A549 (cell line): ENCODE results near the gene TOX2. TPM values are rescaled to one million over a fixed set of nuclear protein-coding genes. Genes with fewer than 3 reads are reported as not detected.

Experiments used
- ATAC-seq, 2 experiments: fragments of 200-7000 bp in 1 of 2; fragments of >200 bp in 1 of 2; cut with Nextera tagmentation in 1 of 2; cut with Tn5 transposase in 1 of 2; 3 replicates each; pipeline versions ENCODE4 v1.8.0 to v1.9.1; 2018 to 2020; ENCODE audit warnings: mild to moderate bottlenecking in 1 of 2, moderate library complexity in 1 of 2
- CTCF ChIA-PET: fragments of 300-600 bp; sonication (Branson Sonifier 250); formaldehyde crosslinking; extraction: SDS; loops from one replicate; lab custom pipeline; 2021; ENCODE audit warnings: antibody characterized with exemption, inconsistent platforms; lab: Yijun Ruan, JAX
- POLR2A ChIA-PET: fragments of 350-600 bp; formaldehyde crosslinking; extraction: SDS; loops from one replicate; lab custom pipeline; 2021; ENCODE audit warnings: antibody characterized with exemption, inconsistent platforms; lab: Yijun Ruan, JAX
- DNase-seq, 2 experiments: peaks; one replicate each; pipeline versions ENCODE4 v3.0.0 to v3.0.0-alpha.2; 2011 to 2016; ENCODE audit warnings: low read depth in 1 of 2, low spot score in 1 of 2
- FAIRE-seq: peaks from 2 replicates; lab custom pipeline; 2011; peaks lifted over from hg19 to GRCh38; lab: Jason Lieb, UNC
- H3K27ac ChIP-seq, 2 experiments: fragments of >200 bp; sonication (Bioruptor Twin); formaldehyde crosslinking; 3 replicates each; pipeline ENCODE4 v1.5.1; 2016 to 2017
- H3K4me1 ChIP-seq: fragments of >200 bp; sonication (Bioruptor Twin); formaldehyde crosslinking; 3 replicates; pipeline ENCODE4 v1.6.1; 2016
- H3K4me2 ChIP-seq: fragments of >200 bp; sonication (Bioruptor Twin); formaldehyde crosslinking; 3 replicates; pipeline ENCODE4 v1.6.1; 2016
- H3K4me3 ChIP-seq: fragments of >200 bp; sonication (Bioruptor Twin); formaldehyde crosslinking; 3 replicates; pipeline ENCODE4 v1.5.1; 2016
- H3K9me3 ChIP-seq: fragments of >200 bp; sonication (Bioruptor Twin); formaldehyde crosslinking; 3 replicates; pipeline ENCODE4 v1.6.1; 2016
- BHLHE40 ChIP-seq: IDR thresholded peaks from 2 replicates; pipeline ENCODE4 v1.6.1; 2012; ENCODE audit warnings: low read depth, low read length, inconsistent platforms
- CBX8 ChIP-seq: fragments of 200-600 bp; sonication (generic); IDR thresholded peaks from 2 replicates; pipeline ENCODE4 v1.6.1; 2016
- CHD2 ChIP-seq: fragments of 150-350 bp; IDR thresholded peaks from 2 replicates; pipeline ENCODE4 v1.6.1; 2014; ENCODE audit warnings: low read length; ENCODE audit not compliant: partially characterized antibody
- EHF ChIP-seq: fragments of 250-450 bp; sonication (Bioruptor Pico); IDR thresholded peaks from 2 replicates; pipeline ENCODE4 v1.5.0; 2020; ENCODE audit warnings: mild to moderate bottlenecking
- ESRRA ChIP-seq: fragments of 150-350 bp; IDR thresholded peaks from 2 replicates; pipeline ENCODE4 v1.6.1; 2014; ENCODE audit warnings: mild to moderate bottlenecking, low read length, borderline replicate concordance
- FOSL2 ChIP-seq, 2 experiments: fragments of 450-650 bp in 1 of 2; fragments of >200 bp in 1 of 2; sonication (Bioruptor Twin) in 1 of 2; formaldehyde crosslinking; IDR thresholded peaks; 2 replicates each; pipeline versions ENCODE4 v1.5.0 to v1.6.1; 2016 to 2020; ENCODE audit warnings: mild to moderate bottlenecking in 1 of 2, moderate library complexity in 1 of 2
- GATA3 ChIP-seq: IDR thresholded peaks from 2 replicates; pipeline ENCODE4 v1.6.1; 2012; ENCODE audit warnings: borderline replicate concordance
- HEYL ChIP-seq: fragments of 250-450 bp; sonication (Bioruptor Pico); IDR thresholded peaks from 2 replicates; pipeline ENCODE4 v1.8.0; 2021; ENCODE audit warnings: mild to moderate bottlenecking, moderate library complexity
- HOXA7 ChIP-seq: fragments of 250-450 bp; sonication (Bioruptor Pico); IDR thresholded peaks from 2 replicates; pipeline ENCODE4 v1.5.0; 2020; ENCODE audit warnings: mild to moderate bottlenecking, moderate library complexity
- HOXB13 ChIP-seq: fragments of 250-450 bp; sonication (Bioruptor Pico); IDR thresholded peaks from 2 replicates; pipeline ENCODE4 v1.5.0; 2020; ENCODE audit warnings: low read depth, mild to moderate bottlenecking, moderate library complexity
- HOXB5 ChIP-seq: fragments of 250-450 bp; sonication (Bioruptor Pico); IDR thresholded peaks from 2 replicates; pipeline ENCODE4 v1.5.0; 2020; ENCODE audit warnings: mild to moderate bottlenecking, moderate library complexity
- KDM5A ChIP-seq: fragments of 200-600 bp; sonication (generic); IDR thresholded peaks from 2 replicates; pipeline ENCODE4 v1.6.1; 2016; ENCODE audit warnings: antibody characterized with exemption, mild to moderate bottlenecking
- MAFK ChIP-seq: fragments of 450-650 bp; IDR thresholded peaks from 2 replicates; pipeline ENCODE4 v1.6.1; 2014; ENCODE audit not compliant: partially characterized antibody
- MAZ ChIP-seq: fragments of 150-350 bp; IDR thresholded peaks from 2 replicates; pipeline ENCODE4 v1.6.1; 2014; ENCODE audit warnings: antibody characterized with exemption, low read depth, low read length, borderline replicate concordance
- MYC ChIP-seq: IDR thresholded peaks from 2 replicates; pipeline ENCODE4 v1.6.1; 2012; ENCODE audit warnings: mild to moderate bottlenecking, inconsistent platforms, low read length, improper control_type of control experiment, borderline replicate concordance
- PHF8 ChIP-seq: fragments of 200-600 bp; sonication (generic); IDR thresholded peaks from 2 replicates; pipeline ENCODE4 v1.6.1; 2016; ENCODE audit warnings: low read depth, mild to moderate bottlenecking, antibody characterized with exemption, moderate library complexity, borderline replicate concordance
- POLR2A ChIP-seq: IDR thresholded peaks from 2 replicates; pipeline ENCODE4 v1.6.1; 2012; ENCODE audit warnings: mild to moderate bottlenecking, low read length
- POLR2AphosphoS2 ChIP-seq: conservative IDR thresholded peaks from 2 replicates; pipeline ENCODE4 v1.6.1; 2012; ENCODE audit warnings: low read length, improper control_type of control experiment, inconsistent platforms
- RAD21 ChIP-seq, 2 experiments: fragments of >200 bp in 1 of 2; sonication (Bioruptor Twin) in 1 of 2; formaldehyde crosslinking in 1 of 2; IDR thresholded peaks in 1 of 2; conservative IDR thresholded peaks in 1 of 2; 2 replicates in 1 of 2; 3 replicates in 1 of 2; pipeline ENCODE4 v1.6.1; 2012 to 2018; ENCODE audit warnings: inconsistent platforms in 1 of 2
- RARB ChIP-seq: fragments of 250-450 bp; sonication (Bioruptor Pico); IDR thresholded peaks from 2 replicates; pipeline ENCODE4 v1.8.0; 2021; ENCODE audit warnings: mild to moderate bottlenecking, moderate library complexity
- RFX5 ChIP-seq: fragments of 450-650 bp; IDR thresholded peaks from 2 replicates; pipeline ENCODE4 v1.7.1; 2014; ENCODE audit warnings: antibody characterized with exemption, mild to moderate bottlenecking, moderate library complexity
- SREBF2 ChIP-seq: fragments of 450-650 bp; IDR thresholded peaks from 2 replicates; pipeline ENCODE4 v1.6.1; 2014; ENCODE audit warnings: mild to moderate bottlenecking, moderate library complexity
- TP53 ChIP-seq: fragments of 250-450 bp; sonication (Bioruptor Pico); IDR thresholded peaks from 2 replicates; pipeline ENCODE4 v1.5.0; 2021; ENCODE audit warnings: mild to moderate bottlenecking, moderate library complexity
- ZC3H11A ChIP-seq: fragments of 450-650 bp; IDR thresholded peaks from 2 replicates; pipeline ENCODE4 v1.6.1; 2014; ENCODE audit warnings: antibody characterized with exemption, mild to moderate bottlenecking
- ZNF302 ChIP-seq: fragments of 250-450 bp; sonication (Bioruptor Pico); IDR thresholded peaks from 2 replicates; pipeline ENCODE4 v1.9.0; 2021; ENCODE audit warnings: inconsistent platforms, mild to moderate bottlenecking, moderate library complexity
- WGBS: methylation state at CpG from one replicate; pipeline ENCODE4 v1.1.6; 2017; ENCODE audit errors: missing lambda C conversion rate; 5-methylcytosine and 5-hydroxymethylcytosine counted together
- polyA plus RNA-seq, 4 experiments: library from polyadenylated mRNA; depleted of rRNA in 3 of 4; stranded (reverse); fragments of >200 nt; fragmentation: RNase III in 1 of 4; extraction: RNeasy Plus Mini Kit Qiagen cat#74134 plus additional on column Dnase treatment in 1 of 4; gene quantifications; 2 replicates in 3 of 4; 3 replicates in 1 of 4; pipeline ENCODE4 v1.2.3, GENCODE V29; 2011 to 2017
- TF ChIP-seq, protein P1 (sequence below): fragments of 250-450 bp; sonication (Bioruptor Pico); IDR thresholded peaks from 2 replicates; pipeline ENCODE4 v1.5.0; 2021; ENCODE audit warnings: mild to moderate bottlenecking, moderate library complexity, borderline replicate concordance
- TF ChIP-seq, protein P2 (sequence below): fragments of >200 bp; sonication (Bioruptor Twin); formaldehyde crosslinking; IDR thresholded peaks from 2 replicates; pipeline ENCODE4 v1.6.1; 2016
- TF ChIP-seq, protein P3 (sequence below): IDR thresholded peaks from 2 replicates; pipeline ENCODE4 v1.6.1; 2012; ENCODE audit warnings: low read depth, borderline replicate concordance
- TF ChIP-seq, protein P4 (sequence below): fragments of 200-600 bp; sonication (generic); IDR thresholded peaks from 2 replicates; pipeline ENCODE4 v1.6.1; 2016; ENCODE audit warnings: antibody characterized with exemption, mild to moderate bottlenecking, moderate library complexity
- TF ChIP-seq, protein P5 (sequence below): fragments of 250-450 bp; sonication (Bioruptor Pico); IDR thresholded peaks from 2 replicates; pipeline ENCODE4 v1.5.0; 2020; ENCODE audit warnings: low read depth, mild to moderate bottlenecking, moderate library complexity
- TF ChIP-seq, protein P6 (sequence below): IDR thresholded peaks from 2 replicates; pipeline ENCODE4 v1.6.1; 2012
- TF ChIP-seq, protein P7 (sequence below): IDR thresholded peaks from 2 replicates; pipeline ENCODE4 v1.6.1; 2012

The TOX2 gene
- polyA plus RNA-seq, 2 of the 4 experiments (the other 2 are of a cell fraction): 2.5 to 5.3 TPM

DNA sequence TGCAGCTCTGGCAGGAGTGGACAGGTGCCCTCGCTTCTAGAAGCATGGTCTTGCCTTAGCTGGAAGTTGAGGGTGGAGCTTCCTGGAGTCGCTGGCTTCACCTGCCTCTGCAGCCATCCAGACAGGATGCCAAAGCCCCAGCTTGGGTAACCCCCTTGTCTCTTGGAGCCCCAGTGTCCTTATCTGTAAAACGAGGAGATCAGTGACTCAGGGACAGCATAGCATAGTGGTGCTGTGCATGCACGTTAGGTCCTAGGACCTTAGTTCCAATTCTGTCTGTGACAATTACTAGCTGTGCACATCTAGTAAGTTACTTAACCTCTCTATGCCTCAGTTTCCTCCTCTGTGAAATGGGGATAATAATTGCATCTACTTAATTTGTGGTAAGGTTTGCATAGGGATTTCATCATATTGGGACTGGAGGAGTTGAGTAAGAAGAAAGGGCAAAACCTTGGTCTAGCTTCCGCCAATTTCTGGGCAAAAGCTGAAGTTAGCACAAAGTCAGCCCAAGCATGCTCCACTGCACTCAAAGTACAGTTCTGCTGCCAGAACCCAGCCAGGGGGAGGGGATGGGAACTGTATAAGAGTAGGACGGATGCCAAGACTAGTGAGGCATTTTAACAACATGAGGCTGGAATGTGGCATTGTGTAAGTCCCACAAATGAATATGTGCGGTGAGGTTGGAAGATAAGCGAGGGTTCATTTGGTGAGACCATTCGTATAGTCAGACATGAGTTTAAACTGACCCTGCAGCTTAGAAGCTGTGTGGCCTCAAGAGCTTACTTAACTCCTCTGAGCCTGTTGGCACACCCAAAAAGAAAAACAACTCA lies 24.5 kb downstream of the TOX2 start:
- FAIRE-seq: peak; percentile 49
- TF ChIP-seq HOXB13 (CRISPR knock-in tag): no peak
- no peak for TF ChIP-seq RFX5
- no peak for TF ChIP-seq HOXA7 (CRISPR knock-in tag)
- TF ChIP-seq SREBF2: no peak
- no peak for TF ChIP-seq ZNF302 (CRISPR knock-in tag)
- TF ChIP-seq, protein P1, sequence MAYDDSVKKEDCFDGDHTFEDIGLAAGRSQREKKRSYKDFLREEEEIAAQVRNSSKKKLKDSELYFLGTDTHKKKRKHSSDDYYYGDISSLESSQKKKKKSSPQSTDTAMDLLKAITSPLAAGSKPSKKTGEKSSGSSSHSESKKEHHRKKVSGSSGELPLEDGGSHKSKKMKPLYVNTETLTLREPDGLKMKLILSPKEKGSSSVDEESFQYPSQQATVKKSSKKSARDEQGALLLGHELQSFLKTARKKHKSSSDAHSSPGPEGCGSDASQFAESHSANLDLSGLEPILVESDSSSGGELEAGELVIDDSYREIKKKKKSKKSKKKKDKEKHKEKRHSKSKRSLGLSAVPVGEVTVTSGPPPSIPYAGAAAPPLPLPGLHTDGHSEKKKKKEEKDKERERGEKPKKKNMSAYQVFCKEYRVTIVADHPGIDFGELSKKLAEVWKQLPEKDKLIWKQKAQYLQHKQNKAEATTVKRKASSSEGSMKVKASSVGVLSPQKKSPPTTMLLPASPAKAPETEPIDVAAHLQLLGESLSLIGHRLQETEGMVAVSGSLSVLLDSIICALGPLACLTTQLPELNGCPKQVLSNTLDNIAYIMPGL: no peak
- no peak for TF ChIP-seq MAFK
- no peak for TF ChIP-seq POLR2AphosphoS2
- TF ChIP-seq CBX8: no peak
- TF ChIP-seq GATA3: peak; percentile 67
- TF ChIP-seq CHD2: no peak
- TF ChIP-seq, protein P2, sequence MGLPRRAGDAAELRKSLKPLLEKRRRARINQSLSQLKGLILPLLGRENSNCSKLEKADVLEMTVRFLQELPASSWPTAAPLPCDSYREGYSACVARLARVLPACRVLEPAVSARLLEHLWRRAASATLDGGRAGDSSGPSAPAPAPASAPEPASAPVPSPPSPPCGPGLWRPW: peak; percentile 77; the same call in 1 of the 2 replicates
- TF ChIP-seq, protein P3, sequence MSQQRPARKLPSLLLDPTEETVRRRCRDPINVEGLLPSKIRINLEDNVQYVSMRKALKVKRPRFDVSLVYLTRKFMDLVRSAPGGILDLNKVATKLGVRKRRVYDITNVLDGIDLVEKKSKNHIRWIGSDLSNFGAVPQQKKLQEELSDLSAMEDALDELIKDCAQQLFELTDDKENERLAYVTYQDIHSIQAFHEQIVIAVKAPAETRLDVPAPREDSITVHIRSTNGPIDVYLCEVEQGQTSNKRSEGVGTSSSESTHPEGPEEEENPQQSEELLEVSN: no peak
- TF ChIP-seq MAZ: no peak
- TF ChIP-seq TP53: no peak
- TF ChIP-seq RAD21 (conservative IDR thresholded peaks at IDR 0.05 in 1 of 2, IDR thresholded peaks at IDR 0.05 in 1 of 2): peak; percentile 16 to 39; a peak in 3 of 5 replicates
- no peak for TF ChIP-seq HOXB5 (CRISPR knock-in tag)
- no peak for TF ChIP-seq EHF
- no peak for TF ChIP-seq BHLHE40
- TF ChIP-seq, protein P4, sequence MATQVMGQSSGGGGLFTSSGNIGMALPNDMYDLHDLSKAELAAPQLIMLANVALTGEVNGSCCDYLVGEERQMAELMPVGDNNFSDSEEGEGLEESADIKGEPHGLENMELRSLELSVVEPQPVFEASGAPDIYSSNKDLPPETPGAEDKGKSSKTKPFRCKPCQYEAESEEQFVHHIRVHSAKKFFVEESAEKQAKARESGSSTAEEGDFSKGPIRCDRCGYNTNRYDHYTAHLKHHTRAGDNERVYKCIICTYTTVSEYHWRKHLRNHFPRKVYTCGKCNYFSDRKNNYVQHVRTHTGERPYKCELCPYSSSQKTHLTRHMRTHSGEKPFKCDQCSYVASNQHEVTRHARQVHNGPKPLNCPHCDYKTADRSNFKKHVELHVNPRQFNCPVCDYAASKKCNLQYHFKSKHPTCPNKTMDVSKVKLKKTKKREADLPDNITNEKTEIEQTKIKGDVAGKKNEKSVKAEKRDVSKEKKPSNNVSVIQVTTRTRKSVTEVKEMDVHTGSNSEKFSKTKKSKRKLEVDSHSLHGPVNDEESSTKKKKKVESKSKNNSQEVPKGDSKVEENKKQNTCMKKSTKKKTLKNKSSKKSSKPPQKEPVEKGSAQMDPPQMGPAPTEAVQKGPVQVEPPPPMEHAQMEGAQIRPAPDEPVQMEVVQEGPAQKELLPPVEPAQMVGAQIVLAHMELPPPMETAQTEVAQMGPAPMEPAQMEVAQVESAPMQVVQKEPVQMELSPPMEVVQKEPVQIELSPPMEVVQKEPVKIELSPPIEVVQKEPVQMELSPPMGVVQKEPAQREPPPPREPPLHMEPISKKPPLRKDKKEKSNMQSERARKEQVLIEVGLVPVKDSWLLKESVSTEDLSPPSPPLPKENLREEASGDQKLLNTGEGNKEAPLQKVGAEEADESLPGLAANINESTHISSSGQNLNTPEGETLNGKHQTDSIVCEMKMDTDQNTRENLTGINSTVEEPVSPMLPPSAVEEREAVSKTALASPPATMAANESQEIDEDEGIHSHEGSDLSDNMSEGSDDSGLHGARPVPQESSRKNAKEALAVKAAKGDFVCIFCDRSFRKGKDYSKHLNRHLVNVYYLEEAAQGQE: no peak
- TF ChIP-seq, protein P5, sequence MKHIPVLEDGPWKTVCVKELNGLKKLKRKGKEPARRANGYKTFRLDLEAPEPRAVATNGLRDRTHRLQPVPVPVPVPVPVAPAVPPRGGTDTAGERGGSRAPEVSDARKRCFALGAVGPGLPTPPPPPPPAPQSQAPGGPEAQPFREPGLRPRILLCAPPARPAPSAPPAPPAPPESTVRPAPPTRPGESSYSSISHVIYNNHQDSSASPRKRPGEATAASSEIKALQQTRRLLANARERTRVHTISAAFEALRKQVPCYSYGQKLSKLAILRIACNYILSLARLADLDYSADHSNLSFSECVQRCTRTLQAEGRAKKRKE (CRISPR knock-in tag): no peak
- no peak for TF ChIP-seq RARB (CRISPR knock-in tag)
- no peak for TF ChIP-seq HEYL (CRISPR knock-in tag)
- TF ChIP-seq FOSL2 (IDR thresholded peaks at IDR 0.05): no peak
- TF ChIP-seq FOSL2 (CRISPR knock-in tag; IDR thresholded peaks at IDR 0.05): 0 out of 2 replicates have a peak, but pooled peaks have one; percentile 20
- TF ChIP-seq PHF8: no peak
- no peak for TF ChIP-seq KDM5A
- no peak for TF ChIP-seq POLR2A
- no peak for TF ChIP-seq ESRRA
- TF ChIP-seq, protein P6, sequence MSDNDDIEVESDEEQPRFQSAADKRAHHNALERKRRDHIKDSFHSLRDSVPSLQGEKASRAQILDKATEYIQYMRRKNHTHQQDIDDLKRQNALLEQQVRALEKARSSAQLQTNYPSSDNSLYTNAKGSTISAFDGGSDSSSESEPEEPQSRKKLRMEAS: peak; percentile 47
- TF ChIP-seq, protein P7, sequence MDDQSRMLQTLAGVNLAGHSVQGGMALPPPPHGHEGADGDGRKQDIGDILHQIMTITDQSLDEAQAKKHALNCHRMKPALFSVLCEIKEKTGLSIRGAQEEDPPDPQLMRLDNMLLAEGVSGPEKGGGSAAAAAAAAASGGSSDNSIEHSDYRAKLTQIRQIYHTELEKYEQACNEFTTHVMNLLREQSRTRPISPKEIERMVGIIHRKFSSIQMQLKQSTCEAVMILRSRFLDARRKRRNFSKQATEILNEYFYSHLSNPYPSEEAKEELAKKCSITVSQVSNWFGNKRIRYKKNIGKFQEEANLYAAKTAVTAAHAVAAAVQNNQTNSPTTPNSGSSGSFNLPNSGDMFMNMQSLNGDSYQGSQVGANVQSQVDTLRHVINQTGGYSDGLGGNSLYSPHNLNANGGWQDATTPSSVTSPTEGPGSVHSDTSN: no peak
- TF ChIP-seq ZC3H11A: no peak
- no peak for TF ChIP-seq MYC

More for the DNA sequence above, 24.5 kb downstream of the TOX2 start:
- DNase-seq: peak; percentile 54 to 81
- 29% methylated on average over 7 of the region's 9 CpGs for WGBS
- Histone ChIP-seq H3K4me2 (peak overlapping the region; percentile 81), H3K27ac (peak overlapping the region; percentile 85 to 90), H3K4me3 (no peak overlapping the region), H3K9me3 (no peaks in the 10 kb centered on the region), H3K4me1 (peaks cover 69% of the 10 kb centered on the region)
- ChIA-PET CTCF (interaction anchor here (0.5 to 2.8 kb wide), 11 partner anchors 13 to 190 kb away, joined by 3 to 9 read pairs (median 4); no protein-coding TSS in a partner anchor), POLR2A (interaction anchor here (1.0 to 1.7 kb wide), 2 partner anchors 16 to 36 kb away, joined by 3 to 7 read pairs; no protein-coding TSS in a partner anchor)
- ATAC-seq: peak; percentile 72 to 79
